ENCODE data around the gene AGR2. TPM values are rescaled to one million over a fixed set of nuclear protein-coding genes. Genes with fewer than 3 reads are reported as not detected.

Gene AGR2
- total RNA-seq, 1 donor from 2014 or later, result not detected

- Histone ChIP-seq H4K20me1 (ENCODE audit: insufficient read depth, low read length) (peaks cover 12% of the 10 kb centered on the region), H3K9ac (ENCODE audit: low read length) (peak within 1 kb of the TSS; percentile 82), H3K27me3 (ENCODE audit: insufficient read depth, low read length) (no peaks in the 10 kb centered on the region), H3K4me3 (ENCODE audit: insufficient read depth, low read depth, low read length) (peak within 1 kb of the TSS; percentile 72), H3K36me3 (ENCODE audit: insufficient read depth, low read length) (no peaks in the 10 kb centered on the region), H3K4me1 (ENCODE audit: insufficient read depth, low read length) (peaks cover 8% of the 10 kb centered on the region), H3K79me2 (ENCODE audit: insufficient read depth, low read length) (peaks cover 33% of the 10 kb centered on the region), H3K9me3 (ENCODE audit: insufficient read depth, low read depth, low read length) (no peaks in the 10 kb centered on the region), H3K4me2 (ENCODE audit: low read length) (peak within 1 kb of the TSS; percentile 87), H3K27ac (ENCODE audit: low read depth, low read length) (peak within 1 kb of the TSS; percentile 43), H2AFZ (ENCODE audit: low read depth, low read length) (peak within 1 kb of the TSS; percentile 89)
- peak within 1 kb of the TSS; percentile 89 for H3K4me3 Mint-ChIP-seq (ENCODE audit: unreplicated experiment)
- H3K4me1 Mint-ChIP-seq (ENCODE audit: low read depth, unreplicated experiment), result peaks cover 19% of the 10 kb centered on the region
- H3K9me3 Mint-ChIP-seq (ENCODE audit: unreplicated experiment), result no peaks in the 10 kb centered on the region
- TF ChIP-seq CTCF (IDR thresholded peaks at IDR 0.05; ENCODE audit: insufficient read depth, low read depth, low read length) (no peak), EZH2 (IDR thresholded peaks at IDR 0.05; ENCODE audit: insufficient read depth, low read length) (no peak)
- DNase-seq (ENCODE audit: low read depth) (peak; percentile 71), FAIRE-seq (no peak)
- no peaks in the 10 kb centered on the region for H3K27me3 Mint-ChIP-seq (ENCODE audit: low read depth, unreplicated experiment)
- H3K36me3 Mint-ChIP-seq (ENCODE audit: low read depth, unreplicated experiment), result no peaks in the 10 kb centered on the region
- H3K27ac Mint-ChIP-seq (ENCODE audit: unreplicated experiment), result peak within 1 kb of the TSS; percentile 89
These were observed 51.5 kb downstream of the AGR2 start, which contains the start of gene TSPAN13 for GRCh38 chr7:16753102-16753931. TSPAN13 (plus strand) TSS chr7:16753755; CDS start chr7:16753968, 213 bp downstream.

GRCh38 chr7:16747102-16747501 lies 57.7 kb downstream of the AGR2 start:
- TF ChIP-seq EZH2 (IDR thresholded peaks at IDR 0.05; ENCODE audit: insufficient read depth, low read length), result no peak
- no peak for TF ChIP-seq CTCF (IDR thresholded peaks at IDR 0.05; ENCODE audit: insufficient read depth, low read depth, low read length)
- Histone ChIP-seq H3K79me2 (ENCODE audit: insufficient read depth, low read length) (no peaks in the 10 kb centered on the region), H3K4me2 (ENCODE audit: low read length) (no peak overlapping the region), H3K27ac (ENCODE audit: low read depth, low read length) (no peak overlapping the region), H3K27me3 (ENCODE audit: insufficient read depth, low read length) (no peaks in the 10 kb centered on the region), H3K4me1 (ENCODE audit: insufficient read depth, low read length) (peaks cover 6% of the 10 kb centered on the region), H3K9ac (ENCODE audit: low read length) (no peak overlapping the region), H3K36me3 (ENCODE audit: insufficient read depth, low read length) (no peaks in the 10 kb centered on the region), H2AFZ (ENCODE audit: low read depth, low read length) (no peak overlapping the region), H4K20me1 (ENCODE audit: insufficient read depth, low read length) (no peaks in the 10 kb centered on the region), H3K9me3 (ENCODE audit: insufficient read depth, low read depth, low read length) (no peaks in the 10 kb centered on the region), H3K4me3 (ENCODE audit: insufficient read depth, low read depth, low read length) (no peak overlapping the region)
- DNase-seq (ENCODE audit: low read depth) (no peak), FAIRE-seq (no peak)
- Mint-ChIP-seq H3K27me3 (ENCODE audit: low read depth, unreplicated experiment) (no peaks in the 10 kb centered on the region), H3K4me1 (ENCODE audit: low read depth, unreplicated experiment) (peaks cover 5% of the 10 kb centered on the region), H3K4me3 (ENCODE audit: unreplicated experiment) (no peak overlapping the region), H3K9me3 (ENCODE audit: unreplicated experiment) (no peaks in the 10 kb centered on the region), H3K27ac (ENCODE audit: unreplicated experiment) (no peak overlapping the region), H3K36me3 (ENCODE audit: low read depth, unreplicated experiment) (no peaks in the 10 kb centered on the region)

- H3K9me3 Mint-ChIP-seq (ENCODE audit: unreplicated experiment), result no peaks in the 10 kb centered on the region
- H3K27ac ChIP-seq (ENCODE audit: low read depth, low read length), result no peak overlapping the region
- H3K4me1 ChIP-seq (ENCODE audit: insufficient read depth, low read length), result peaks cover 11% of the 10 kb centered on the region
- TF ChIP-seq EZH2 (IDR thresholded peaks at IDR 0.05; ENCODE audit: insufficient read depth, low read length) (no peak), CTCF (IDR thresholded peaks at IDR 0.05; ENCODE audit: insufficient read depth, low read depth, low read length) (no peak)
- no peak overlapping the region for H3K4me3 Mint-ChIP-seq (ENCODE audit: unreplicated experiment)
- no peak overlapping the region for H3K4me3 ChIP-seq (ENCODE audit: insufficient read depth, low read depth, low read length)
- H3K27me3 Mint-ChIP-seq (ENCODE audit: low read depth, unreplicated experiment), result no peaks in the 10 kb centered on the region
- DNase-seq (ENCODE audit: low read depth) (no peak), FAIRE-seq (no peak)
- no peaks in the 10 kb centered on the region for H3K27me3 ChIP-seq (ENCODE audit: insufficient read depth, low read length)
- H3K9me3 ChIP-seq (ENCODE audit: insufficient read depth, low read depth, low read length), result no peaks in the 10 kb centered on the region
- H2AFZ ChIP-seq (ENCODE audit: low read depth, low read length), result no peak overlapping the region
- H3K36me3 Mint-ChIP-seq (ENCODE audit: low read depth, unreplicated experiment), result no peaks in the 10 kb centered on the region
- H4K20me1 ChIP-seq (ENCODE audit: insufficient read depth, low read length), result no peaks in the 10 kb centered on the region
- no peak overlapping the region for H3K27ac Mint-ChIP-seq (ENCODE audit: unreplicated experiment)
- H3K4me2 ChIP-seq (ENCODE audit: low read length), result no peak overlapping the region
- peaks cover 5% of the 10 kb centered on the region for H3K4me1 Mint-ChIP-seq (ENCODE audit: low read depth, unreplicated experiment)
- no peaks in the 10 kb centered on the region for H3K79me2 ChIP-seq (ENCODE audit: insufficient read depth, low read length)
- no peaks in the 10 kb centered on the region for H3K36me3 ChIP-seq (ENCODE audit: insufficient read depth, low read length)
- H3K9ac ChIP-seq (ENCODE audit: low read length), result no peak overlapping the region
These were observed 59.2 kb downstream of the AGR2 start for GRCh38 chr7:16745645-16746044.
